Type B pancreatic cell (in vitro differentiated cells): ENCODE results near the gene COL1A1. TPM values are rescaled to one million over a fixed set of nuclear protein-coding genes. Genes with fewer than 3 reads are reported as not detected.

ENCODE experiments used
- DNase-seq: peaks from one replicate; pipeline ENCODE4 v3.0.0; 2021; ENCODE audit warnings: mixed read lengths; ENCODE audit not compliant: unreplicated experiment; ENCODE audit errors: extremely low spot score
- H3K27ac Mint-ChIP-seq: 2 replicates; pipeline ENCODE4 v1.8.0; 2021; ENCODE audit warnings: mild to moderate bottlenecking, mixed read lengths
- H3K27me3 Mint-ChIP-seq: 2 replicates; pipeline ENCODE4 v1.8.0; 2021; ENCODE audit warnings: mixed read lengths
- H3K36me3 Mint-ChIP-seq: 2 replicates; pipeline ENCODE4 v1.8.0; 2021; ENCODE audit warnings: mixed read lengths
- H3K4me1 Mint-ChIP-seq: one replicate; pipeline ENCODE4 v1.8.0; 2021; ENCODE audit warnings: mixed read lengths; ENCODE audit not compliant: unreplicated experiment
- H3K4me3 Mint-ChIP-seq: 2 replicates; pipeline ENCODE4 v1.8.0; 2021; ENCODE audit warnings: mild to moderate bottlenecking, mixed read lengths
- H3K9me3 Mint-ChIP-seq: 2 replicates; pipeline ENCODE4 v1.8.0; 2021; ENCODE audit warnings: mixed read lengths
- CTCF ChIP-seq: fragments of 200-600 bp; sonication (generic); conservative IDR thresholded peaks from 2 replicates; pipeline ENCODE4 v1.5.0; 2021; ENCODE audit warnings: antibody characterized with exemption, mild to moderate bottlenecking
- total RNA-seq: library from RNA; stranded (reverse); gene quantifications from 2 replicates; pipeline ENCODE4 v1.2.1, GENCODE V29; 2021; ENCODE audit warnings: low replicate concordance

The COL1A1 gene
- total RNA-seq, 1 donor from 2014 or later, result 201 TPM

- H3K27ac Mint-ChIP-seq, result no peak overlapping the region
- no peak for DNase-seq
- no peak overlapping the region for H3K4me3 Mint-ChIP-seq
- TF ChIP-seq CTCF, result no peak
- H3K9me3 Mint-ChIP-seq, result no peaks in the 10 kb centered on the region
- H3K36me3 Mint-ChIP-seq, result no peaks in the 10 kb centered on the region
- H3K27me3 Mint-ChIP-seq, result no peaks in the 10 kb centered on the region
- H3K4me1 Mint-ChIP-seq, result no peaks in the 10 kb centered on the region
These were observed 9.2 kb downstream of the COL1A1 start for GRCh38 chr17:50192144-50192617.

DNA sequence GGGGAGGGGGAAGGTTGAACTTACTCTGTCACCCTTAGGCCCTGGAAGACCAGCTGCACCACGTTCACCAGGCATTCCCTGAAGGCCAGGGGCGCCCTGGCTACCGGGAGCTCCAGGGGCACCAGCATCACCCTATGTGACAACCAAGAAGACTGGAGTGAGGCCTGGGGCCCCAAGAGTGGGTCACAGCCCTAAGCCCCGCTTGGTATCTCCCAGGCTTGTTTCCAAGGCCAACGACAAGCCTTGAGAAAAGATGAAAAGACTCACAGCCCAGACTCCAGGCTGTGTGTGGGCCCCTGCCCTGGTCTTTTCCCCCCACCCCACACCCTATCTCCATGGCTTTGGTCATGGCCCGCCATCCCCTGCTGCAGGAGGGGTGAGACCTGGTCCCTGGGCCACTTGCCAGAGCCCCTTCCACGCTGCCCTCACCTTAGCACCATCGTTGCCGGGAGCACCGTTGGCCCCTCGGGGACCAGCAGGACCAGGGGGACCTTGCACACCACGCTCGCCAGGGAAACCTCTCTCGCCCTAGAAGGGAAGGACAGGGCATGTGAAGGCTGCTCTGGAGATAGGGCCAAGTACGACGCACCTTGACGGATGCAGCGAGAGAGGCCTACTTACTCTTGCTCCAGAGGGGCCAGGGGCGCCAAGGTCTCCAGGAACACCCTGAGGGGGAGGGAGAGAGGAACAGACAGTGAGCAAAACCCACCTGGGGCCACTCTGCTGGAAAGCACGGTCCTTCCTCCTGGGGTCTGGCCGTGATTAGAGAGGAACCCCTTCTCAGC, 9.9 kb downstream of the COL1A1 start:
- no peak for TF ChIP-seq CTCF
- H3K27me3 Mint-ChIP-seq, result no peaks in the 10 kb centered on the region
- no peaks in the 10 kb centered on the region for H3K9me3 Mint-ChIP-seq
- no peak for DNase-seq
- no peaks in the 10 kb centered on the region for H3K4me1 Mint-ChIP-seq
- no peak overlapping the region for H3K4me3 Mint-ChIP-seq
- no peak overlapping the region for H3K27ac Mint-ChIP-seq
- no peaks in the 10 kb centered on the region for H3K36me3 Mint-ChIP-seq

DNA sequence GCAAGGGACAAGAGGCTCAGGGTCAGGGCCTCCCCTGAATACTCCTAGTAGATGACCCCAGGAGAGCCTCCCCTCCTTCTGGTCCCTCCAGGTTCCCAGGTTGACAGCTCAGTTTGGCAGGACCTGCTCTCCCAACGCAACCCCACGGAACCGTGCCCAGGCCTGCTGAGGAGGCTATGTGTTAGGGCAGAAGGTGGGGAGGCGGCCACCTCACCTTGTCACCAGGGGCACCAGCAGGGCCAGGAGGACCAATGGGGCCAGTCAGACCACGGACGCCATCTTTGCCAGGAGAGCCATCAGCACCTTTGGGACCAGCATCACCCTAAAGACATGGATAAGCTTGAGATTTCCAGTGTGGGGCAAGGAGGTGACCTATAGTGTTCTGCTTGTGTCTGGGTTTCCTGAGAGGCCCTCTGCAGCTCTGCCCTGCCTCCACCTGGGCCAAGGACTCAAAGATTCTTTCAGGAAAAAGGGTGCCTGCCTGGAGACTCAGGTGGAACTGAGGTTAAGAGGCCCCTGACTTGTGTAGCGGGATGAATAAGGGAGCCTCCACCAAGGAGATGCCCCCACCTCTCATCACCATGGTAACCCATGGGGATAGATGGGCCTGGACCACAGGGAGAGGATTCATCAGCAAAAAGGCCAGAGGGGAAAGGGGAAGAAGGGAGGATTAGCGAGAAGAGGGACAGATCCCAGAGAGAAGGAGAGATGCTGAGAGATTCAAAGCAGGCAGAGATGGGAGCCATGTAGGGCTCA, 10.7 kb downstream of the COL1A1 start:
- no peak overlapping the region for H3K4me3 Mint-ChIP-seq
- no peaks in the 10 kb centered on the region for H3K9me3 Mint-ChIP-seq
- no peak for DNase-seq
- no peak for TF ChIP-seq CTCF
- H3K4me1 Mint-ChIP-seq, result no peaks in the 10 kb centered on the region
- no peaks in the 10 kb centered on the region for H3K27me3 Mint-ChIP-seq
- no peaks in the 10 kb centered on the region for H3K36me3 Mint-ChIP-seq
- no peak overlapping the region for H3K27ac Mint-ChIP-seq

DNA sequence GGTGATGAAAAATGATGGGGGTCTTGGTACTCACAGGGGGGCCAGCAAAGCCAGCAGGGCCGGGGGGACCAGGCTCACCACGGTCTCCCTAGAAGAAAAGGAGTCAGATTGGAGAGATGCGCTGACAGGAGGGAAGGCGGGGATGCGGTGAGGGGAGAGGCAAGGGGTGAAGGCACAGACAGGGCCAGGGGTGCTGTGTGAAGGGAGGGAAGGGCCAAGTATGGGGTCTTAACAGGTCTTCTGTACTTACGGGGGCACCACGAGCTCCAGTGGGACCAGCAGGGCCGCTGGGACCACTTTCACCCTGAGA, 11.2 kb downstream of the COL1A1 start:
- Mint-ChIP-seq H3K4me3 (no peak overlapping the region), H3K9me3 (no peaks in the 10 kb centered on the region), H3K4me1 (no peaks in the 10 kb centered on the region), H3K27ac (no peak overlapping the region), H3K27me3 (no peaks in the 10 kb centered on the region), H3K36me3 (no peaks in the 10 kb centered on the region)
- no peak for DNase-seq
- TF ChIP-seq CTCF, result no peak

DNA sequence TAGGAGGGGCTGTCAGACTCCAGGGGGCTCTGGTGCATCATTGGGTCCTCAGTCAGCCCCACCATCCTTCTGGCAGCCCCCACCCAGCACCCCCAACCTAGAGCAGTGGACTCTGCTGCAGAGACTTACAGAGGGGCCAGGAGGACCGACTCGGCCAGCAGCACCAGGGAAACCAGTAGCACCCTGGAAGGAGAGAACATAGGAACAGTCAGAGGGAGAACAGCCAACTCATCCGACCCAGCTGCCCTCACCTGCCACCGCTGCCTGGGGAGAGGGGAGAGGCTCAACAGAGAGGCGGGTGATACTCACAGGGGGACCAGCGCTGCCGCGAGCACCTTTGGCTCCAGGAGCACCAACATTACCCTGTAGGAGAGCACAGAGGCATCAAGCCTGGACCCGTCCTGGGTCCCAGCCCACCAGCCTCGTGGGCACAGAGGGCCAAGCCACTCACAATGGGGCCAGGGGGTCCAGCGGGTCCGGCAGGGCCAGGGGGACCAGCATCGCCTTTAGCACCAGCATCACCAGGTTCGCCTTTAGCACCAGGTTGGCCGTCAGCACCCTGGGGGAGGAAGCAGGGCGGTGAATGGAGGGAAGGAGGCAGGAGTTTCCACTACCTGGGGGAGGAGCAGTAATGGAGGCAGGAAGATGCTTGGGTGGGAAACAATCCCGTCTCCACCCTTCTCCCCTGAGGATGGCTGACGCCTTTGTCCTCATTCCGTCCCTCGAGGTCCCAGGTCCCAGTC, 11.7 kb downstream of the COL1A1 start:
- no peaks in the 10 kb centered on the region for H3K4me1 Mint-ChIP-seq
- DNase-seq, result no peak
- no peak overlapping the region for H3K4me3 Mint-ChIP-seq
- no peaks in the 10 kb centered on the region for H3K9me3 Mint-ChIP-seq
- H3K27me3 Mint-ChIP-seq, result no peaks in the 10 kb centered on the region
- TF ChIP-seq CTCF, result no peak
- H3K27ac Mint-ChIP-seq, result no peak overlapping the region
- no peaks in the 10 kb centered on the region for H3K36me3 Mint-ChIP-seq
